Colon (tissue), 2 donors: ENCODE data around the gene POTEB3.
"Not testable (repeated sequence)": the region's sequence is repeated elsewhere in the genome, so short reads cannot be mapped to it uniquely, and the experiment has no call there.

Experiments used
- FAIRE-seq: peaks from 2 replicates; lab custom pipeline; 2012; peaks lifted over from hg19 to GRCh38; lab: Jason Lieb, UNC
- donor health status: control.
- donor health status: control.

The POTEB3 gene

DNA sequence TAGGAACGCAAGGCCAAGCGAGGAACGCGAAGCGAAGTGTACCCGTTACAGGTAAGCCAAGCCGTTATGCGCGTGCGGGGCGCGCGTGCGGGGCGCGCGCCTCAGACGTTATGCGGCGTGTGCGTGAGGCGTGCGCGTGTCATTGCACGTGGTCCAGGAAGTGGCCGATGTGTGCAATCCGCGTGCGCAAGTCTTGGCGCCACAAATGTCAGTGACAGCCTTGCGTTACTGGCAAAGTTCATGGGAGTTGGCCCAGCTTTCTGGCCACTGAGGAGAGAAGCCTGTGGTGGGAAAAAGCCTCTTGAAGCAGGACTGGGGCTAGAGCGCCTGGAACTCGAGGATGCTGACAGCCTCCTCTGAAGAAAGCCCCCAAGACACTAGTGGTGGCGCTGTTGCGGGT, at the start of gene POTEB3:
Gene POTEB3, minus strand, starts transcription at position 101 of the 400 bp plus-strand sequence. CDS start 488 bp downstream, outside the sequence.
- not testable (repeated sequence) for FAIRE-seq

DNA sequence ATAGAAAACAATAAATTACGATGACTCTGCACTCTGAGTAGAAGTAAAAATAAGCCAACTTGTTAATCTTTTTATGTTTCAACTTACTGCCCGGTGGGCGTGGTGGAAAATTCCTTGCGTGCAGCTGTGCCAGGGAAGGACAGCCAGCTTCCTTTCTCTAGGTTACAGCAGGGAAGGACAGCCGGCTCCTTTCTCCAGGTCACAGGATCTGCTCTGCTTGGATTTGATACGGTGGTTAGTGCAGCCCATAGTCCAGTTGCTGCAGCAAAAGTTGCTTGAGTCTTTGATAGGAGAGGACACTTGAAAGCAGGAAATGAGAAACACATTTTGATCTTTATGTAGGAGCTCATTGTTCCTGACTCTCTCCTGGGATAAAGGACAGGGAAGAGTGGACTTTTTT, 13.4 kb upstream of the POTEB3 start:
- FAIRE-seq = not testable (repeated sequence)

DNA sequence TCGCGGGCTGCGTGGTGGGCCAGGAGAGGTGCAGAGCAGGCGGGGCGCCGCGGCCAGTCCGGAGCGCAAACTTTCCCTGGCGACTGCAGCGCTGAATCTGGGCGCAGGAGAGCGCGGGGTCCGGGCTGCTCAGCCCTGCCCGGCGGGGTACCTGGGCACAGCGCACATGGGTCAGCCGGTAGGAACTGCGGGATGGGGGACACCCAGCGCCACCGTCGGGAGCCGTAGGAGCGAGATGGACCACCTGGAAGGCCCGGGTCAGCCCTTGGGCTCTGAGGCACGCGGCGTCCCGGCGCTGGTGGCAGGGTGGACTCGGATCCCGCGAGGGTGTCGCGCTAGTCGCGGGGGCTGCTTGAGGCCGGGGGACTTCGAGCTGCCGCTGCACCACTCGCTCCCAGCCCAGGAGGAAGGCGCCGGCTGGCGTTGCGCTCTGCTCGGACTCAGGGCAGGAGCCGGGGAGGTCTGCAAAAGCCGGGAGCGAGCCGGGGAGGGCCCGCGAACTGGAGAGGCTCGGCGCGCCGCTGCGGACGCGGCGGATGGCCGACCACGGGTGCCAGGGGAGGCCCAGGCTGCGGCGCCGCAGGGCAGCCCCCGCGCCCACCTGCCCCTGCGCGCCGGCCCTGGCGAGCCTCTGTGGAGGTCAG, 11.7 kb upstream of the POTEB3 start:
- not testable (repeated sequence) for FAIRE-seq

GRCh38 chr15:21451487-21451886, 11.2 kb upstream of the POTEB3 start:
- not testable (repeated sequence) for FAIRE-seq

DNA sequence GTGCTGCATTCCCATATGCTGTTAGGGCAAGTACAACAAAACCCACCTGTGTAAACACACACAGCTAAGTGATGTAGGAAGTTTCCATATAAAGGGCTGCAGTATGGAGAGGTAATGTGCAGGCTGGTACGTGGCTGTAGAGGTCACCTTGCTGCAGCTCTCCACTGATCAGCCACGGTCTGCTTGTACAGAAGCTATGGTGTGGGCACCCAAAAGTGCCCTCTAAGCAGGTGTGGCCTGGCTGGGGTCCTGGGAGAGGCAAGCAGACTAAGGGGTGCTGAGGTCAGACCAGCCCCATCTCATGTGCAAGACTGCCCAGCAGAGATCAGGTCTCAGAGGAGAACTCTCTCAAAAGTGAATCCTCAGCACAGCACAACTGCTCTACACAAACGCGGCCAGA, 32.9 kb downstream of the POTEB3 start:
- not testable (repeated sequence) for FAIRE-seq

DNA sequence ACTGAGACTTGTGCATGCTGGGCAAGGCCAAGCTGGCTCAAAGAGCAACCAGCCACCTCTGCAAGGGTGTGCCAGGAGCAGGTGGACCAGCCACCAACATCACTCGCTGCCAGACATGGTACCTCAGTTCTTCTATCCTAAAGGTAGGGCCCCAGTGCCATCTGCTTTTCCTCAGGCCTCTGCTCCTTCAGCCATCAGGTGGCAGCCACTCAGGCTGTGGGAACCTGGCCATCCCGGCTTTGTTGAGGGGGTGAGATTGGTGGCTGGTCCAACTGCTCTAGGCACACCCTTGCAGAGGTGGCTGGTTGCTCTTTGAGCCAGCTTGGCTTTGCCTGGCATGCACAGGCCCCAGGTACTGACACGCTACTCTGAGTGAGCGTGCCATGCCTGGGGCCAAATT, 38.8 kb downstream of the POTEB3 start:
- FAIRE-seq = not testable (repeated sequence)

DNA sequence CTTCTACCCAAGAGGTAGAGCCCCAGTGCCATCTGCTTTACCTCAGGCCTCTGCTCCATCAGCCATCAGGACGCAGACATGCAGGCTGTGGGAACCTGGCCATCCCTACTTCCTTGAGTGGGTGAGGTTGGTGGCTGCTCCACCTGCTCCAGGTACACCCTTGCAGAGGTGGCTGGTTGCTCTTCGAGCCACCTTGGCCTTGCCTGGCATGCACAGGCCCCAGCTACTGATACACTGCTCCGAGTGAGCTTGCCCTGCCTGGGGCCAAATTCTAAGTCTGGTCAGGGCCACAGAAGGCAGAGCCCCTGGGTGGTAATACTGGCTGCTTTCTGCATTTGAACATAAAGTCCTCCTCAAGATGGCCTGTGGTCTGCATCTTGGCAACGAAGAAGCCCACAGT, 41.2 kb downstream of the POTEB3 start:
- not testable (repeated sequence) for FAIRE-seq

- FAIRE-seq = not testable (repeated sequence)
These were observed 41.8 kb downstream of the POTEB3 start for GRCh38 chr15:21398511-21398910.

DNA sequence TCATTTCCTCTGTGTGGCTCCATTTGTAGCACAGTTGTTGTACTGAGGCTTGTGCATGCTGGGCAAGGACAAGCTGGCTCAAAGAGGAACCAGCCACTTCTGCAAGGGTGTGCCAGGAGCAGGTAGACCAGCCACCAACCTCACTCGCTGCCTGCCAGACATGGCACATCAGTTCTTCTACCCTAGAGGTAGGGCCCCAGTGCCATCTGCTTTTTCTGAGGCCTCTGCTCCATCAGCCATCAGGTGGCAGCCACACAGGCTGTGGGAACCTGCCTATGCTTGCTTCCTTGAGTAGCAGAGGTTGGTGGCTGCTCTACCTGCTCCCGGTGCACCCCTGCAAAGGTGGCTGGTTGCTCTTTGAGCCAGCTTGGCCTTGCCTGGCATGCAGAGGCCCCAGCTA, 42.6 kb downstream of the POTEB3 start:
- FAIRE-seq = not testable (repeated sequence)

GRCh38 chr15:21397186-21397585, 43.1 kb downstream of the POTEB3 start:
- not testable (repeated sequence) for FAIRE-seq

DNA sequence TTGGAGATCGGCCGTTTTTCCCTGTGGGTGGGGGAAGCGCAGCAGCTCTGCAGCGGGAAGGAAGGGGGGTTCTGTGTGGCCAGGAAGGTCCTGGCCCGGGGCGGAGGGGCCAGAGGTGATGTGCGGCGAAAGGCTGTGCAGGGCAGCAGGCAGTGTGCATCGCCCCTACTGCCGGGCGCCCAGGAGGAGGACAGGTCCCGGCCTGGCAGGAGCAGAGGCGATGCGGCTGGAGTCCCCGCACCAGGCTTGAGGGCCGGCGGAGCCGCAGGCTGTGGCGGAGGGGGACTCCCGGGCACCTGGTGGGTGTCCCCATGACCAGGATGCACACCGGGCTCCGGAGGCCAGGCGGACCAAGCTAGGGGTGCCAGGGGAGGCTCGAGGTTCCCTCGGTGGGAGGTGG, 54.3 kb downstream of the POTEB3 start:
- not testable (repeated sequence) for FAIRE-seq

GRCh38 chr15:21383866-21384485, 56.3 kb downstream of the POTEB3 start:
- FAIRE-seq = not testable (repeated sequence)

- FAIRE-seq = not testable (repeated sequence)
These were observed 66.6 kb downstream of the POTEB3 start for GRCh38 chr15:21373682-21374081.

DNA sequence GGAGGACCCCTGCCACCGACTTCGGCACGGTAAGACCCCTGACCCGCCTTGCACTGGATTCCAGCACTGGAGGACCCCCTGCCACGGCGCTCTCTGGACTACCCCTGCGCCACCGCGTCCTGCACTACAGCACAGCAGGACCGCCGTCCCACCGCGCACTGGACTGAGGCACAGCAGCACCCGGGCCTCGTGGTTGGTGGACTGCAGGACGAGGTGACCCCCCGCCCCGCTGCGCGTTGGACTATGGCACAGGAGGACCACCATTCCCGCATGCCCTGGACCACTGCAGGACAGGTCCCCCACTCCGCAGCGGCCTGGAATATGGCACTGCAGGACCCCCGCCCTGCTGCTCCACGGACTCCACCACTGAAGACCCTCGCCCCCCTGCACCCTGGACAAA, 71.1 kb downstream of the POTEB3 start:
- FAIRE-seq = not testable (repeated sequence)

DNA sequence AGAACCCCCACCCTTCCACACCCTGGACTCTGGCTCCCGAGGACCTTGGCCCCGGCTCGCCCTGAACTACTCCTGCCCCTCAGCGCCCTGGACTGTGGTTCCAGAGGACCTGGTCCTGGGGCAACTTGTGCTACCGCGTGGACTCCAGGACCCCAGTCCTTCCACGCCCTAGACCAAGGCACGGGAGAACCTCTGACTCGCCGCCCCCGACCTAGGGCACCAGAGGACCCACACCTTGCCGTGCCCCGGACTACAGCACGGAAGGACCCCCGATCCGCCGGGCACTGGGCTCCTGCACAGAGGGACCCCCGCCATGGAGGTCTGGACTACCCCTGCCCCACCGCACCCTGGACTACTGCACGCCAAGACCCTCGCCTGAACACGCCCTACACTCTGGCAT, 71.7 kb downstream of the POTEB3 start:
- not testable (repeated sequence) for FAIRE-seq
